CD4-positive, alpha-beta T cell (primary cell): ENCODE data around the gene HPCAL1. TPM values are rescaled to one million over a fixed set of nuclear protein-coding genes. Genes with fewer than 3 reads are reported as not detected.
A peak's percentile ranks its signal among the peaks of the same experiment; 100 is the strongest.

Source experiments
- ATAC-seq: fragments of 200-7000 bp; cut with Tn5 transposase; one replicate; pipeline ENCODE4 v1.10.0; 2022; ENCODE audit warnings: mild to moderate bottlenecking; ENCODE audit not compliant: poor library complexity
- CTCF ChIA-PET: fragments of 350-600 bp; sonication (Branson Sonifier 250); formaldehyde crosslinking; loops from one replicate; lab custom pipeline; 2021; ENCODE audit warnings: antibody characterized with exemption, inconsistent platforms; lab: Charles Lee
- POLR2A ChIA-PET: fragments of 350-600 bp; sonication (Branson Sonifier 250); formaldehyde crosslinking; loops from one replicate; lab custom pipeline; 2021; ENCODE audit warnings: antibody characterized with exemption, inconsistent platforms; lab: Charles Lee
- DNase-seq, 14 experiments: peaks; one replicate each; pipeline ENCODE4 v3.0.0-alpha.2; 2013 to 2020; ENCODE audit warnings: mixed read lengths in 2 of 14
- H3K27ac ChIP-seq, 2 donors: one replicate each; pipeline versions ENCODE4 v1.5.1 to v1.7.0; 2013; ENCODE audit warnings: low read length in 2 of 2, low read depth in 1 of 2, mild to moderate bottlenecking in 1 of 2
- H3K27me3 ChIP-seq, 2 experiments: 1 replicate in 1 of 2; 2 replicates in 1 of 2; pipeline versions ENCODE4 v1.6.1 to v1.7.0; 2013; ENCODE audit warnings: low read length in 2 of 2, control low read depth in 1 of 2, mild to moderate bottlenecking in 1 of 2, moderate library complexity in 1 of 2; ENCODE audit not compliant: insufficient read depth in 2 of 2, control insufficient read depth in 1 of 2
- H3K36me3 ChIP-seq: one replicate; pipeline ENCODE4 v1.6.1; 2013; ENCODE audit warnings: low read length, control low read depth; ENCODE audit not compliant: insufficient read depth
- H3K4me1 ChIP-seq: one replicate; pipeline ENCODE4 v1.6.1; 2013; ENCODE audit warnings: low read length, control low read depth; ENCODE audit not compliant: insufficient read depth
- H3K4me3 ChIP-seq: one replicate; pipeline ENCODE4 v1.5.1; 2013; ENCODE audit warnings: mild to moderate bottlenecking, low read length, moderate library complexity
- H3K9me3 ChIP-seq, 2 experiments: 1 replicate in 1 of 2; 2 replicates in 1 of 2; pipeline versions ENCODE4 v1.6.1 to v1.7.0; 2013; ENCODE audit warnings: low read length in 2 of 2, mild to moderate bottlenecking in 2 of 2, control low read depth in 1 of 2, moderate library complexity in 1 of 2; ENCODE audit not compliant: control insufficient read depth in 1 of 2, insufficient read depth in 1 of 2
- H3K27ac Mint-ChIP-seq: one replicate; pipeline ENCODE4 v1.8.0; 2020; ENCODE audit warnings: mixed read lengths
- H3K27me3 Mint-ChIP-seq: one replicate; pipeline ENCODE4 v1.8.0; 2021; ENCODE audit warnings: mixed read lengths
- H3K36me3 Mint-ChIP-seq: one replicate; pipeline ENCODE4 v1.8.0; 2021; ENCODE audit warnings: low read depth, mixed read lengths
- H3K4me1 Mint-ChIP-seq: one replicate; pipeline ENCODE4 v1.8.0; 2021; ENCODE audit warnings: low read depth, mixed read lengths
- H3K4me3 Mint-ChIP-seq: one replicate; pipeline ENCODE4 v1.8.0; 2020; ENCODE audit warnings: mild to moderate bottlenecking, mixed read lengths
- H3K9me3 Mint-ChIP-seq: one replicate; pipeline ENCODE4 v1.8.0; 2020; ENCODE audit warnings: mixed read lengths
- CTCF ChIP-seq: fragments of 200-600 bp; IDR thresholded peaks from one replicate; pipeline ENCODE4 v1.8.0; 2022; ENCODE audit warnings: antibody characterized with exemption, mild to moderate bottlenecking
- intact Hi-C, 2 experiments: fragments of 100-400 bp; cut with DNase I in 1 of 2; cut with micrococcal nuclease in 1 of 2; formaldehyde crosslinking; loops; one replicate each; pipeline versions ENCODE4 v1.15.1 to v1.9.0; 2023 to 2025; cut with DNase I, micrococcal nuclease
- total RNA-seq, 174 experiments: library from RNA in 2 of 174; stranded (reverse) in 2 of 174; gene quantifications; one replicate each; pipeline ENCODE4 v1.2.3 and lab custom pipeline; 2021 to 2026

HPCAL1 gene
- total RNA-seq, 2 experiments from 2014 or later, result 24.9 to 27.9 TPM

- Histone ChIP-seq H3K4me1 (peaks cover 67% of the 10 kb centered on the region), H3K9me3 (peaks cover 0 to 8% of the 10 kb centered on the region in 2 experiments), H3K4me3 (no peak overlapping the region), H3K36me3 (peaks cover 26% of the 10 kb centered on the region), H3K27me3 (no peaks in the 10 kb centered on the region), H3K27ac (no peak overlapping the region)
- Mint-ChIP-seq H3K27ac (peak overlapping the region; percentile 21), H3K4me3 (no peak overlapping the region), H3K27me3 (no peaks in the 10 kb centered on the region), H3K9me3 (no peaks in the 10 kb centered on the region), H3K4me1 (peaks cover 73% of the 10 kb centered on the region), H3K36me3 (peaks cover 47% of the 10 kb centered on the region)
- DNase-seq (no peak), ATAC-seq (no peak)
- intact Hi-C loops, result no loop called here
- POLR2A ChIA-PET, result interaction anchor here (1.0 kb wide), 1 partner anchor 32 kb away, joined by 8 read pairs; no protein-coding TSS in a partner anchor
- CTCF ChIA-PET, result no interaction called here
- TF ChIP-seq CTCF, result no peak
Observed at GRCh38 chr2:10337449-10338269, 35.0 kb downstream of the HPCAL1 start.

GRCh38 chr2:10338270-10339188 lies 35.8 kb downstream of the HPCAL1 start:
- POLR2A ChIA-PET, result interaction anchor here (1.0 kb wide), 1 partner anchor 33 kb away, joined by 8 read pairs; no protein-coding TSS in a partner anchor
- DNase-seq, result no peak
- Histone ChIP-seq H3K4me1 (peaks cover 68% of the 10 kb centered on the region), H3K27me3 (no peaks in the 10 kb centered on the region), H3K9me3 (peaks cover 0 to 8% of the 10 kb centered on the region in 2 experiments), H3K27ac (no peak overlapping the region), H3K36me3 (peaks cover 30% of the 10 kb centered on the region), H3K4me3 (no peak overlapping the region)
- intact Hi-C loops, result no loop called here
- ATAC-seq, result no peak
- CTCF ChIA-PET, result no interaction called here
- TF ChIP-seq CTCF, result no peak
- Mint-ChIP-seq H3K27me3 (no peaks in the 10 kb centered on the region), H3K36me3 (peaks cover 49% of the 10 kb centered on the region), H3K27ac (peak overlapping the region; percentile 21), H3K4me1 (peaks cover 73% of the 10 kb centered on the region), H3K4me3 (no peak overlapping the region), H3K9me3 (no peaks in the 10 kb centered on the region)
